Ectodermal cell (in vitro differentiated cells): ENCODE data around the gene CELSR2.

Experiments
- H3K27ac ChIP-seq: 2 replicates; pipeline ENCODE4 v1.7.0; 2013; ENCODE audit warnings: mild to moderate bottlenecking, low read depth, low read length; ENCODE audit not compliant: insufficient read depth, poor library complexity, severe bottlenecking
- H3K27me3 ChIP-seq: 2 replicates; pipeline ENCODE4 v1.7.0; 2013; ENCODE audit warnings: mild to moderate bottlenecking, low read length; ENCODE audit not compliant: insufficient read depth, control insufficient read depth, poor library complexity, severe bottlenecking
- H3K36me3 ChIP-seq: one replicate; pipeline ENCODE4 v1.7.0; 2013; ENCODE audit warnings: low read length; ENCODE audit not compliant: control insufficient read depth, insufficient read depth
- H3K4me1 ChIP-seq: one replicate; pipeline ENCODE4 v1.7.0; 2013; ENCODE audit warnings: low read length; ENCODE audit not compliant: control insufficient read depth, insufficient read depth
- H3K4me3 ChIP-seq: 2 replicates; pipeline ENCODE4 v1.7.0; 2013; ENCODE audit warnings: low read depth, low read length, control low read depth; ENCODE audit not compliant: insufficient read depth
- H3K9me3 ChIP-seq: 2 replicates; pipeline ENCODE4 v1.7.0; 2013; ENCODE audit warnings: mild to moderate bottlenecking, low read length, moderate library complexity; ENCODE audit not compliant: control insufficient read depth
- WGBS, 2 experiments: methylation state at CpG; one replicate each; pipeline ENCODE4 v1.1.7; 2013; ENCODE audit warnings: missing lambda C conversion rate in 2 of 2; 5-methylcytosine and 5-hydroxymethylcytosine counted together

CELSR2 gene

GRCh38 chr1:109263597-109264378 lies 14.4 kb downstream of the CELSR2 start:
- peaks cover 36% of the 10 kb centered on the region for H3K36me3 ChIP-seq
- H3K27me3 ChIP-seq = no peaks in the 10 kb centered on the region
- no peak overlapping the region for H3K27ac ChIP-seq
- H3K4me3 ChIP-seq = no peak overlapping the region
- H3K4me1 ChIP-seq = peaks cover 22% of the 10 kb centered on the region
- H3K9me3 ChIP-seq = no peaks in the 10 kb centered on the region
- WGBS, 2 experiments = 60 to 61% methylated on average over 29 of the region's 29 CpGs

- Histone ChIP-seq H3K36me3 (peaks cover 36% of the 10 kb centered on the region), H3K4me3 (no peak overlapping the region), H3K4me1 (peaks cover 16% of the 10 kb centered on the region), H3K27me3 (no peaks in the 10 kb centered on the region), H3K27ac (no peak overlapping the region), H3K9me3 (no peaks in the 10 kb centered on the region)
- WGBS, 2 experiments = 85 to 88% methylated on average over 9 of the region's 9 CpGs
Measured at GRCh38 chr1:109264379-109264755, 15.0 kb downstream of the CELSR2 start.

DNA sequence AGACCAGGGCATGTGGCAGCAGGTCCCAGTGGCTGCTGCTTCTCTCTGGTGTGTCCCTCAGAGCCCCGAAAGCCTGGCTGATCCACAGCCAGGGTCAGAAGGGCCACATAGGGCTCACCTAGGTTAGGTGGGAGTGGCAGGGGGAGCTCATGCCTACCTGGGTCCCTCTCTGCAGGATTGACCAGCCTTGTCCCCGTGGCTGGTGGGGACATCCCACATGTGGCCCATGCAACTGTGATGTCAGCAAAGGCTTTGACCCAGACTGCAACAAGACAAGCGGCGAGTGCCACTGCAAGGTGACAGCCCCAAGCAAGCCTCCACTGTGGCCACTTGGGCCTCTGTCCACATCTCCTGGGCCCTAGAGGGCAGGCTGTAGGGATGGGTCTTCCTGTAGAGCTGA lies 15.7 kb downstream of the CELSR2 start:
- Histone ChIP-seq H3K4me1 (peaks cover 11% of the 10 kb centered on the region), H3K27me3 (no peaks in the 10 kb centered on the region), H3K9me3 (no peaks in the 10 kb centered on the region), H3K4me3 (no peak overlapping the region), H3K36me3 (peaks cover 37% of the 10 kb centered on the region), H3K27ac (no peak overlapping the region)
- WGBS, 2 experiments = 91 to 95% methylated on average over 4 of the region's 4 CpGs

DNA sequence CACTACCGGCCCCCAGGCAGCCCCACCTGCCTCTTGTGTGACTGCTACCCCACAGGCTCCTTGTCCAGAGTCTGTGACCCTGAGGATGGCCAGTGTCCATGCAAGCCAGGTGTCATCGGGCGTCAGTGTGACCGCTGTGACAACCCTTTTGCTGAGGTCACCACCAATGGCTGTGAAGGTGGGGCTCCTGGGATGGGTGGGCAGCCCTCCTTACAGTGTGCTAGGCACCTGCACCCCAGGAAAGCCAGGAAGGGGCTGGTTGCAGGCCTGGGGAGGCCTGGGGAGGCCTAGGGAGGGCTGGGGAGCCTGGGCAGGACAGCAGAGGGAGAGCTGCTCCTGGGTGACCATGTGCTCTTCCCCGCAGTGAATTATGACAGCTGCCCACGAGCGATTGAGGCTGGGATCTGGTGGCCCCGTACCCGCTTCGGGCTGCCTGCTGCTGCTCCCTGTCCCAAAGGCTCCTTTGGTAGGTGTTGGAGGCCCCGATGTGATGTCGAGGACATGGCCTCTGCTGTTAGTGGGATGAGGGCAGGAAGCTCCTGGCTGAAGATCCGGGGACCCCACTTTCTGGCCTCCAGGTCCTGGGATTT lies 16.5 kb downstream of the CELSR2 start:
- no peak overlapping the region for H3K4me3 ChIP-seq
- H3K36me3 ChIP-seq = peaks cover 44% of the 10 kb centered on the region
- no peaks in the 10 kb centered on the region for H3K27me3 ChIP-seq
- no peak overlapping the region for H3K27ac ChIP-seq
- WGBS, 2 experiments = 95 to 97% methylated on average over 13 of the region's 13 CpGs
- no peaks in the 10 kb centered on the region for H3K9me3 ChIP-seq
- H3K4me1 ChIP-seq = peaks cover 3% of the 10 kb centered on the region

- Histone ChIP-seq H3K4me3 (no peak overlapping the region), H3K36me3 (peaks cover 43% of the 10 kb centered on the region)
Measured at GRCh38 chr1:109266965-109267364, 17.6 kb downstream of the CELSR2 start.

GRCh38 chr1:109267743-109268300 lies 18.5 kb downstream of the CELSR2 start:
- Histone ChIP-seq H3K4me3 (no peak overlapping the region), H3K36me3 (peaks cover 45% of the 10 kb centered on the region), H3K27me3 (no peaks in the 10 kb centered on the region), H3K9me3 (no peaks in the 10 kb centered on the region), H3K27ac (no peak overlapping the region), H3K4me1 (no peaks in the 10 kb centered on the region)
- WGBS, 2 experiments = 97 to 98% methylated on average over 17 of the region's 17 CpGs

More at GRCh38 chr1:109266965-109267364, 17.6 kb downstream of the CELSR2 start:
- H3K27ac ChIP-seq = no peak overlapping the region
- H3K9me3 ChIP-seq = no peaks in the 10 kb centered on the region
- H3K4me1 ChIP-seq = no peaks in the 10 kb centered on the region
- WGBS, 2 experiments = 93 to 97% methylated on average over 11 of the region's 11 CpGs
- no peaks in the 10 kb centered on the region for H3K27me3 ChIP-seq

DNA sequence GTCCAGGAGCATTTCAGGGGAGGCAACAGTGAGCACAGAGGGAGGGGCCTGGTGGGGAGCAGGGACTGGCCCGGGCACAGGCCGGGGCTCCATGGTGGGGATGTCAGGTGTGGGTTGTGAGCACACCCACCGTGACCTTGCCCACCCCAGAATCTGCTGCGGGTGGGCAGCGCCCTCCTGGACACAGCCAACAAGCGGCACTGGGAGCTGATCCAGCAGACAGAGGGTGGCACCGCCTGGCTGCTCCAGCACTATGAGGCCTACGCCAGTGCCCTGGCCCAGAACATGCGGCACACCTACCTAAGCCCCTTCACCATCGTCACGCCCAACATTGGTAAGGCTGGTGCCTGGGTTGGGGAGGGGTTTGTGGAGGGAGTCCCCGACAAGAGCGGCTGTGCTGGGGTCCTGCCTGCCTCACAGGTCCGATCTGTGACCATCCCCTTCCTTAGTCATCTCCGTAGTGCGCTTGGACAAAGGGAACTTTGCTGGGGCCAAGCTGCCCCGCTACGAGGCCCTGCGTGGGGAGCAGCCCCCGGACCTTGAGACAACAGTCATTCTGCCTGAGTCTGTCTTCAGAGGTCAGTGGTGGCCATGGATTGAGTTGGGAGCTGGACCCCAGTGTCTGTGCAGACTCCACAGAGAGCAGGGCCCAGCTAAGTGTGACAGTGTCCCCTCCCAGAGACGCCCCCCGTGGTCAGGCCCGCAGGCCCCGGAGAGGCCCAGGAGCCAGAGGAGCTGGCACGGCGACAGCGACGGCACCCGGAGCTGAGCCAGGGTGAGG lies 19.3 kb downstream of the CELSR2 start:
- Histone ChIP-seq H3K9me3 (no peaks in the 10 kb centered on the region), H3K36me3 (peaks cover 46% of the 10 kb centered on the region), H3K27me3 (no peaks in the 10 kb centered on the region), H3K27ac (no peak overlapping the region), H3K4me1 (peaks cover 1% of the 10 kb centered on the region), H3K4me3 (no peak overlapping the region)
- 96% methylated on average over 29 of the region's 29 CpGs for WGBS, 2 experiments

GRCh38 chr1:109269212-109269980 lies 20.1 kb downstream of the CELSR2 start:
- Histone ChIP-seq H3K9me3 (no peaks in the 10 kb centered on the region), H3K27ac (no peak overlapping the region), H3K27me3 (no peaks in the 10 kb centered on the region), H3K36me3 (peaks cover 46% of the 10 kb centered on the region), H3K4me3 (no peak overlapping the region), H3K4me1 (peaks cover 9% of the 10 kb centered on the region)
- 96% methylated on average over 33 of the region's 33 CpGs for WGBS, 2 experiments

- Histone ChIP-seq H3K27me3 (no peaks in the 10 kb centered on the region), H3K36me3 (peaks cover 46% of the 10 kb centered on the region), H3K9me3 (no peaks in the 10 kb centered on the region), H3K27ac (no peak overlapping the region), H3K4me3 (no peak overlapping the region), H3K4me1 (peaks cover 16% of the 10 kb centered on the region)
- WGBS, 2 experiments = 92% methylated on average over 17 of the region's 17 CpGs
Measured at GRCh38 chr1:109269981-109270622, 20.8 kb downstream of the CELSR2 start.
